ENCODE data around the gene DERA.
A peak's percentile ranks its signal among the peaks of the same experiment; 100 is the strongest.
"Not testable (repeated sequence)": the region's sequence is repeated elsewhere in the genome, so short reads cannot be mapped to it uniquely, and the experiment has no call there.

The DERA gene

DNA sequence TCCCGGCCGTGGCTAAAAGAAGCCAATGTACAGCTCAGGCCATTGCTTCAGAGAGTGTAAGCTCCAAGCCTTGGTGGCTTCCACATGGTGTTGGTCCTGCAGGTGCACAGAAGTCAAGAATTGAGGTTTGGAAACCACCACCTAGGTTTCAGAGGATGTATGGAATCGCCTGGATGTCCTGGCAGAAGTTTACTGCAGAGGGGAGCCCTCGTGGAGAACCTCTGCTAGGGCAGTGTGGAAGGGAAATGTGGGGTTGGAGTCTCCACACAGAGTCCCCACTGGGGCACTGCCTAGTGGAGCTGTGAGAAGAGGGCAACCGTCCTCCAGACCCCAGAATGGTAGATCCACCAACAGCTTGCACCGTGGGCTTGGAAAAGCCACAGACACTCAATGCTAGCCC is 103.3 kb downstream of the DERA start:
- not testable (repeated sequence) for DNase-seq

DNA sequence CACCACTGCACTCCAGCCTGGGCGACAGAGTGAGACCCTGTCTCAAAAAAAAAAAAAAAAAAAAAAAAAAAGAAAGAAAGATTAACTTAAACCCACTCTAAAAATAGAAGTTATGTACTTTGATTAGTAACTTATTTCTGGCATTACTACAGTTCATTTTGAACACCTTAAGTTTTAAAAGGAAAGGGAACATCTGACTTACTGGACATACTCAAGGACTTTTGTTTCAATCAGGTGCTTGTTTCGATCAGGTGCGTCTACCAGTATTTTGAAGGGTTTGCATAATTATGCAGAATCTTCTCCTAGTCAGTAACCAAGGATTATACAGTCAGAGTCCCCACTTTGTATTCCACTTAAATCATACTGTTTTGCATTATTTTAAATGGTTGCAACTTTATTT is 105.6 kb downstream of the DERA start:
- no peak for DNase-seq

DNA sequence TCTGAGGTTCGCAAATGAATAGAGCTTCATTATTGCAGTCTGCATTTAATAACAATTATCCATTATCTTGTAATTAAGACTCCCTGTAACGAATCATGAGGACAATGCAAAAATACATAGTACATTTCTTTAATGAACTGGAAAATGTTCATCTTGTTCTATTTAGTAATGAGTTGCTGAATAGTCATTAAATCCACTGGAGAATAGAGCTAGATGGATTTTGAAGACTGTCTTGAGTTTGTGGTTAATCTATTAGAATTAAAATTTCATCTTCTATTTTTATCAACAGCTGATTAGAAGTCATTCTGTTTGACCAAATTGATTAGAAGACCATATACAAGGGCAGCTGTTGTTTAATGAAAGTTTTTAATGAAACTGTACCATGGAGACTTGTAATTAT is 107.2 kb downstream of the DERA start:
- no peak for DNase-seq

DNA sequence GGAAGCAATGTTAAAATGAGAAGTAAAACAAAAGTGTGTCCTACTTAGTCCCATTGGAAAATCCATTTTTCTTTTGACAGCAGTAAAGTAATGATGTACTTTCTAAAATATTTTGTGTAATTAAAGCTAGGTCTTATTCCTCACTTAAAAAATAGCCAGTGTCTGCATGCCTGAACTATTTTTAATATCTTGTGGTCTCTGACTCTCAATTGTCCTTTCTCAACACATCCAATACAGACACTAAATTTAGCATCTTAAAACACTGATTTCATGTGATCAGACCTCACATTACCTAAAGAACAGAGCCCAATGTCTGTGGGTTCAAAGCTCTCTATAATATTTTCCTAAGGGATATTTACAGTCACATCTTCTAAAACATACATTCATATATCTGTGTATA is 108.0 kb downstream of the DERA start:
- no peak for DNase-seq

DNA sequence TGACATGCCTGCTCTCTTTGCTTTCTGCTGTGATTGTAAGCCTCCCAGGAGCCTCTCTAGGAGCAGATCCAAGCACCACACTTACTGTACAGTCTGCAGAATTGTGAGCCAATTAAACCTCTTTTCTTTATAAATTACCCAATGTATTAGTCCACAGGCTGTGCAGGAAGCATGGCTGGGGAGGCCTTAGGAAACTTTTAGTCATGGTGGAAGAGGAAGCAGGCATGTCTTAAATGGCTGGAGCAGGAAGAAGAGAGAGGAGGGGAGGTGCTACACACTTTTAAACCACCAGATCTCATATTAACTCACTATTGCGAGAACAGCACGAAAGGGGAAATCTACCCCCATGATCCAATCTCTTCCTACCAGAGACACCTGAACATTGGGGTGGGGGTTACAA is 108.9 kb downstream of the DERA start:
- no peak for DNase-seq

DNA sequence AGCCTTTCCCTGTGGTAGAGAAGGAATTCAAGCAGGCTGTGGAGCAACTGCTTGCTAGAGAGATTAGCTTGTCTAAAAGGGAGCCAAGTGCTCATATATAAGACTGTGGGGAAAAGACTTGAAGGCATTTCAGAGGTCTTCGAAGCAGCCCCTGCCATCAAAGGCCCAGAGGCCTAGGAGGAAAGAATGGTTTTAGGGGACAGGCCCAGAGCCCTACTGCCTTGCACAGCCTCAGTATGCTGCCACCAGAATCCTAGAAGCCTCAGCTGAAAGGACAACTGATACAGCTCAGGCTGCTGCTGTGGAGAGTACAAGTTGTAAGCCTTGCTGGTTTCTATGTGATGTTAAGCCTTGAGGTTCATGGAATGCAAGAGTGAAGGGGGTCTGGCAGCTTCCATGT is 109.9 kb downstream of the DERA start:
- no peak for DNase-seq

DNA sequence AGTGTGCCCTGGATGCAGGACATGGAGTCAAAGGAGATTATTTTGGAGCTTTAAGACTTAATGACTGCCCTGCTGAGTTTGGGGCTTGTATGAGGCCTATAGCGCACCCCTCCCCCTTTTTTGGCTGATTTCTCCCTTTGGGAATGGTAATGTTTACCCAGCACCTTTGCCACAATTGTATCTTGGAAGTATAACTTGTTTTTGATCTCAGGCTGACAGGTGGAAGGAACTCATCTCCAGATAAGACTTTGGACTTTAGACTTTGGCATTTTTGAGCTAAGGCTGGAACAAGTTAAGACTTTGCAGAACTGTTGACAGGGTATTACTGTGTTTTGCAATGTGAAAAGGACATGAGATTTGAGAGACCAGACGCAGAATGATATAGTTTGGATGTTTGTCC is 110.5 kb downstream of the DERA start:
- DNase-seq: no peak

DNA sequence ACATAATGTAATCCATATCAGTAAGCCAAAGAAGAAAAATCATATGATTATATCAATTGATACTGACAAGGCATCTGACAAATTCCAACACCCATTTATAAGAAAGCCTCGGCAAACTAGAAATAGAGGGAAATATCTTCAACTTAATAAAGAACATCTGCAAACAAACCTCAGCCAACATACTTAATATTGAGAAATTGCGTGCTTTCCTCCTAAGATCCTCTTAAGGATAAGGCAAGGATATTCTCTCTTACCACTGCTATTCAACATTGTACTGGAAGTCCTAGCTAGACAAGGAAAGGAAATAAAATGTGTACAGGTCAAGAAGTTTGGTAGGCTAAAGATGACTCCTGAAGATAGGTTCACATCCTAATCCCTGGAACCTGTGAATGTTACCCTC is 115.9 kb downstream of the DERA start:
- DNase-seq: no peak

DNA sequence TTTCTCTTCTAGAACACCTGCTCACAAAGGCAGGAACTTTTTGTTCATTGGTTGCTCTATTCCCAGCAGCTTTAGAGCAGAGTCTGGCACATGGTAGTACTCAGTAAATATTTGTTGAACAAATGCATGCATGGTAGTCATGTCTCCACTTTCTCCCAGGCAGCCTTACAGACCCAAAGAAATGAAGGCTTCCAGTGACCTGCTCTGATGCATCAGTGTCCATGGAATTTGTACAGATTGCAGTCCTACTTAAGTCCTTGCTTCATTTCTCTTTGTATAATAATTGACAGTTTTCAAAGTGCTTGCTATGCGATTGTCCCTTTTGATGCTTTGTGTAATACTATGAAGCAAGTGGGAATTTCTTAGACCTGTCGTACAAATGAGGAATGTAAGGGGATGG is 119.6 kb downstream of the DERA start:
- DNase-seq: no peak

DNA sequence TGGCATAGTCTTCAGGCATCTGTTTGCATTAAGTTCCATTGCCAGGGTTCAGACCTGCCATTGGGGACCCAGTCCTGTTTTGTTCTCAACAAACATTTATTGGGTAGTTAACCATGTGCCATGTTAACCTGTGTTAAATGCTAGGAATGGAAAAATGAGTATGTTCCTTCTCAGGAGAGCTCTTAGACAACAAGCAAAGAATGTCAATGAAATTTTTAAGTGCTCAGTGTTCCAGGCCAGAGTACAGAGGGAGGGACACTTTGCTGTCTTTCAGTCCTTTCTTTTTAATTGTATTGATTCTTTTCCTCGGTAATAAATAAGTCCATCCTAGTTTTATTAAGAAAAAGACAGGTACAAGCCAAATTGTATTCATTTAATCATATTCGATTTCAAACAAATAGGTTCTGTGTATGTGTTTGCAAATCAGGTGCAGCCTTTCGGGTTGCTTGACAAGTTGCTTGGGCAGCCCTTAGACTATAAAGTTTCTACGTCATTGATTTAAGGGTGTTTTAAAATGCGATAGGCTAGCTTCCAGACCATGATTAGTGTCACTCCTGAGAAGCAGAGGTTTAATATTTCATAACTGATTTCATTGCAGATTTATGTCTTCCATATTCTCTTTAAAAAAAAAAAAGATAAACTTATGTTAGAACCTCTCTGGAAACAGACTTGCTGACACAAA is 123.1 kb downstream of the DERA start:
- no peak for DNase-seq

DNA sequence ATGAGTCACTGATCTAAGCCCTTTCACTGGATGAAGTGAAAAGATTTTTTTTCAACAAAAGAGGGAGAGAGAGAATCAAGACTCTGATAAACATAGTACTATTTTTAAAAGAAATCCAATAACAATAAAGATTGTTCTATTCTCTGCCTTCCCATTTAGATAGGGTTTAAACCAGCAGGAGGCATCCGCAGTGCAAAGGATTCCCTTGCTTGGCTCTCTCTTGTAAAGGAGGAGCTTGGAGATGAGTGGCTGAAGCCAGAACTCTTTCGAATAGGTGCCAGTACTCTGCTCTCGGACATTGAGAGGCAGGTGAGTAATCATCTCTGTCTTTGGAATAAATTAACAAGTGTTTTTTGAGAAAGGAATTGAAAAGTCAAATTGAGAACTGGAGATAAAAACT is 124.9 kb downstream of the DERA start:
- DNase-seq: no peak

DNA sequence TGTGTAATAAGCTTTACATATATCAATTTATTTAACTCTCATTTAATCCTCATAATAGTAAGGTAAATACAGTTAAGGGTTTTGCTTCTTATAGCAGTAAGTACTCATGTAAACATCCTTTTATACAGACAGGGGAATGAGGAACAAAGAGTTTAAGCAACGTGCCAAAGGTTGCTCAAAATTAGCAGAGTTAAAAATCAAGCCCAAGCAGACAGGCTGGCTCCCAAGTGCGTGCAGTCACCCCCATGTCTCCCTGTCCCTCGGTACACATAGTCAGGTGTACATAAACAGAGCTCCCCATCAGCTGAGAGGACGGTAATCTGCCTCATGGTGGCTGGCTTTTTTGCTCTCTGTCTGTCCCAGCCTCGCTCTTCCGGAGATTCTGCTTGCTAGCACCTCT is 126.4 kb downstream of the DERA start:
- no peak for DNase-seq

DNA sequence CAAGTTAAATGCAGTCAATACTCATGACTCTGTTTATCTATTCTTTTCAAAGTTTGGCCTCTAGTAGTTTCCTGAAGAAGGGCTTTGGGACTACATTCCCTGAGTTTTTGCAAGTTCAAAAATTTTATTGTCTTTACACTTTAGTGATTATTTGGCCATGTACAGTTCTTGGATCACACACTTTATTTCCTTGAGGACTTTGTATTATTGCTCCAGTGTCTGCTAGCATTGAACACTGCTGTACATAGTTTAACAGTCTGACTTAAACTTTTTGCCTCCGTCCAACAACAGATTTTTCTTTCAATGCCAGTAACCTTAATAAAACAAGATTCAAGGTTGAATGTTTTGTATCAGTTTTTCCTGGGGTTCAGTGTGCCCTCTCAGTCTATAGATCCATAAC is 132.3 kb downstream of the DERA start:
- DNase-seq: no peak

DNA sequence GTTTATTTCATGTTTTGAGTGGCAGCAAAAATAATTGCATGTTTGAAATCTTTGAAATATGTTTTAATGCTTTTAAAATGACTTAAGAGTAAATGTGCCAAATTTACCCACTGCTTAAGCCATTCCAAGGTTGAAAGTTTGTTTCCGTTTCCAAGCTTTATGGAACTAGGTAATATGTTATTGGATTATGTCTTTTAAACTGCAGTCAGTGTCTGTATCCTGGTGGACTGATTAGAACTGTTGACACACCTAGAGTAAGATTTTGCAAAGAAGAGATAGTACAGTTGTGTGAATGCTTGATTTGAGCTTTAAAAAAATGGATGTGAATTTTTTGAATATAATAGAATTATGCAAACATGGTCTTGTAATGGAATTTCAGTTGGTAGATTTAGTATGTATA is 135.1 kb downstream of the DERA start:
- DNase-seq: no peak

DNA sequence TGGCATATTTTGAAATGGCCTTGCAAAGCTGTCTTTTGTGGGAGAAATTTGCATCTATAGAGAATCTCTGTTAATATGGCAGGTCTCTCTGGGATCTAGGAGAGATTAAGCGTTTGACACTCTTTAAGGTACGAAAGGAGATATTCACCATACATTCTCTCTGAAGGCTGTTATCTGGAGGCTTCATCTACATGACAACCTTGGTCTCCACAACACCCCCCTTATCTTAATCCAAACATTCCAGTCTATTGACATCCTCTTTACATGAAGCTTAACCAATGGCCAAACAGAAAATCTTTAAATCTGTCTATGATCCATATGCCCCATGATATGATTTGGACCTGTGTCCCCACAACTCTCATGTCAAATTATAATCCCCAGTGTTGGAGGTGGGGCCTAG is 137.4 kb downstream of the DERA start:
- no peak for DNase-seq

DNA sequence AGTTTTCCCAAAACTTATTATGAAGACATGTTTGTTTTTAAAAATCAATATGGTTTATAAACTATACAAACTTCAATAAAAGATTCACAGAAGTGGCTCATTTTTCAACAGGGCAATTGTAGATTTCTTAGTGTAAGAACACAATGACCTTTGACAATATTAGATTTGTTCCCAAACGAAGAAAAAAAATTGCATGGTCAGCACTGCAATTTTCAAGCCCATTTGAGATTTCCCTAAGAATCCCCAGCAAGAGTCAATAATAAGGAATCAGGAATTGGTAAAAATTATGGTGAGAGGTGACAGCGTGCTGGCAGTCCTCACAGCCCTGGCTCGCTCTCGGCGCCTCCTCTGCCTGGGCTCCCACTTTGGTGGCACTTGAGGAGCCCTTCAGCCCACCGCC is 145.8 kb downstream of the DERA start:
- no peak for DNase-seq

DNA sequence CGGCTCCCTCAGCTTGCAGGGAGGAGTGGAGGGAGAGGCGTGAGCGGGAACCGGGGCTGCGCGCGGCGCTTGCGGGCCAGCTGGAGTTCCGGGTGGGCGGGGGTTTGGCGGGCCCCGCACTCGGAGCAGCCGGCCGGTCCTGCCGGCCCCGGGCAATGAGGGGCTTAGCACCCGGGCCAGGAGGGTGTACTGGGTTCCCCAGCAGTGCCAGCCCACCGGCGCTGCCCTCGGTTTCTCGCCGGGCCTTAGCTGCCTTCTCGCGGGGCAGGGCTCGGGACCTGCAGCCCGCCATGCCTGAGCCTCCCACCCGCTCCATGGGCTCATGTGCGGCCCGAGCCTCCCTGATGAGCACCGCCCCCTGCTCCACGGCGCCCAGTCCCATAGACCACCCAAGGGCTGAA is 146.2 kb downstream of the DERA start:
- DNase-seq: not testable (repeated sequence)

DNA sequence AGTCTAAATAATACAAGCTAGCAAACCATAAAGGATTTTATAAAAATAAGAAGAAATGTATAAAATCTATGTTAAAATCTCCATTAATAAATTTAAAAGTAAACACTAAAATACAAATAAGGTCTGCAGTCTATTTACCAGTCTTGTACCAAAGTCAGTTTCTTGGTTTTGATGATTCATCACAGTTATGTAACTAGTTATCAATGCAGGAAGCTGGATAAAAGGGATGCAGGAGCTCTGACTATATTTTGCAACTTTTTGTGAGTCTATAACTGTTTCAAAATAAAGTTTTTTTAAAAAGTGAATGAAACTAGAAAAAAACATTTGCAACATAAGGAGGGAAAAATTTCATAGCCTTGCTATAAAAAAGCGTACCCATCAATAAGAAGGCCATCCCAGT is 151.5 kb downstream of the DERA start:
- peak; percentile 43 for DNase-seq

DNA sequence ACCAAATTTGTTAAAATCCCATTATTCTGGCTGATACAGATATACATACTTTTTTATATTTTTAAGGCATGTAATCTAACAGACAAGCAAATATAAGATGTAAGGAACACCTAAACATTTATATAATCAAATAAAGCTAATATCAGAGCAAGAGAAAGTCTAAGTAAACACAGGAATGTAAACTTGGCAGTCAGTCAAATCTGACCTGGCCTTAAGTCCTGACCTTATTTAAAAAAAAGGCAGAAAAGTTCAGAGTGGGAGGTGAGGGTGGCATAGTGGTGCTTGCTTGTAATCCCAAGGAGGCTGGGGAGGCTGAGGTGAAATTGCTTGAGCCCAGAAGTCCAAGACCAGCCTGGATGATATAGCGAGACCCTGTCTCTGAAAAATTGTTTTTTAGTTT is 152.6 kb downstream of the DERA start:
- no peak for DNase-seq

DNA sequence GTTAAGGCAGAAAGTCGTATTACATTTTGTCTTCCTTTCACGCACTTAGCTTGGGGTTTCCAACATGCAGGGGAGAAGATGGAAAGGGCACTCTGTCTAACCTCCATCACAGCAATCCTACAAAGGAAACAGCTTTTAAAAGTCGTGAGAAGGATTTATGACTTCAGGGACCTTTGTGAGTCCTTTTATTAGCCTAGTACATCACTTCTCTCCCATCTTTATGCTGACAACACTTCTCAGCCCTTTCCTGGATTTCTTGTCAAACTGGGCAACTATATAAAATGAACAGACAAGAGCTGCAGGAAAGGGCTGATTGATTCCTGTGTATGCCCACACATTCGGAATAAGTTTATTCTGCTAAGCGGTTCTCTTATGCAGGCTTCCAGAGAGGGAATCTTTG is 159.0 kb downstream of the DERA start:
- no peak for DNase-seq

DNA sequence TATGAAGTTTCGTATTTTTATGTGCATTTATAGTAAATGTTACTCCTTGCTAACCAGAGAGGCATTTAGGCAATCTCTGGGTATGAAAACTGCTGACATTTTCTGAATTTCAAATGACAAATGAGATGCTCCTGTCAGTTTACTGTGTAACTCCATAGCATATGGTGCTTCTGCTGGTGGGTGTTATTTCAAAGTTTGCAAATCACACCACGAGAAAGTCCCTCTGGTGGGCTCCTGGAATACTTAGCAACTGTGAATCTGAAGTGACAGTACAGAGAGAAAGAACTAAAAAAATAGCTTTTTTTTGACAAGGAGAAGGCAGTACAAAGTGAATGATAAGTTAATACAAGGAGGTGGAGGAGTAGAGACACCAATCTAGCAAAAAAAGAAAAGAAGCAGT is 161.5 kb downstream of the DERA start:
- DNase-seq: no peak

DNA sequence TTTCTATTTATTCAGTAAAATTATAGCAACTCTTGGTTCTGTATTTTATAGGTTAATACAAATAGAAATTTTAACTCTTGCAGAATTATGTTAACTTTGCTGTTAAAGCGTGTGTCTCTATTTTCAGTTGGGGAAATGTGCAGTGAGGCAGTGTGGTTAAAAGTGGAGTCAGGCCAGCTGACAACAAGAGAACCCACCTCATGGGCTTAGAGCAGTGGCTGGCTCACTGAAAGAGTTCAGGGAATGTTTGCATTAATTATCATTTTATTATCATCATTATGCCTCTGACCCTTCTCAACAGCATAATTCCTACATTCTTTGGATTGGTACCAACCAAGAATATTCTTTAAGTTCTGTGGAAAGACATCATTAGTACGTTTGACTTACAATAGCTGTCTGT is 163.8 kb downstream of the DERA start:
- no peak for DNase-seq

DNA sequence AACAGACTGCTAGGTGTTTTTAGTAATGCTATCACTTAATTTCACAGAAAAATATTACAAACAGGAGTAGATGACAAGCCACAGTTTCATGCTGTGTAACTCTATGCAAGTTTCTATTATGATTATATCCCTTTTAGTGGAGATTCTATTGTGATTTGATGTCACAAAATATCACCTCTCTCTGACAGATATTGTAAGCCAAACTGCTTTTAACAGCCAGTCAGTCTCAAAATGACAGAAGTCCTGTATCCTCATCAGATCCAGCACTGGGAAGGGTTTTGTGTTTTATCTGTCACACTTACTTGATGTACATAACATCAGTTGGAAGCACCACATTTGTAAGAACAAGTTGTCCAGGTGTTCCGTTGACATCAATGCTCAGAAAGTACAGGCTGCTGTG is 164.8 kb downstream of the DERA start:
- no peak for DNase-seq

DNA sequence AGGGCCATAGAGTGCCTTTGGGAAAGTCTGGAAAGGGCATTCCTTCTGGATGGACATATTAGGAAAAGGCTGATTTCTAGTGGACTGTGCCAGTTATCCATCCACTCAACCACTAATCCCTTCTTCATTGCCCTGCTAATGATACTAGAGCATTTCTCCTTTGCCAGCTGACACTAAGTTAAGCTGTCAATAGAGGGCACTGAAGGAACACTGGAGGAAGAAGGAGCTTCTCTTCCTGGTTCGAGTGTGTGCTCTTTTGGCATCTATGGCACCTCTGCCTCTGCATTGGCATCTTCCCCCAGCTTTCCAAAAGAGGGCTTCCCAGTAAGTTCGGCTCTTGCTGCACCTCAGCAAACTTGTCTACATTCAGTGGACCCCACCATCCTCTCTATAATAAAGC is 165.4 kb downstream of the DERA start:
- peak; percentile 40 for DNase-seq

DNA sequence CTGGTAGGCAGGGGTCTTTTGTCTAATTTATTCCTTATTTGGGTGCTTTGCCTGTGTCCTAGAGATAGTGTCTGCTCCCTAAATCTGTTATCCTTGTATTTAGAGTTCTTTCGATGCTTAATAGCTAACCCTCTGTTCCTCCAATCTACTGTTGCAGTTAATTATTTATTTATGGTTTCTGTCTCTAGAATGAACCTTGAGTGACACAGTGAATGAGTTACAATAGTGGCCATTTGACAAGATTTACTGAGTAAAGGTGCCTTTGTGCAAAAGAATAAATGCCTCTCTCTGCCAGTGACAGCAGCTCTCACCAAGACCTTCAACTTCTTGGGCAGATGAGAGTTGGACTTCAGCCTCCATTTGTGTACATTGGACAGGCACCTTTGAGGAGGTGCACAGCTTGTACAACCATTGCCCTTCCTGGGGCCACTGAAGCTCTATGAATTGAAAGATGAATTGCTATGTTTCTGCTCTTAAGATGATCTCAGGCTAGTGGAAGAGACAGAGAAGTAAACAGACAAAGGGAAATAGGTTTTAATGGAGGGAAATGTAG is 165.9 kb downstream of the DERA start:
- DNase-seq: no peak

DNA sequence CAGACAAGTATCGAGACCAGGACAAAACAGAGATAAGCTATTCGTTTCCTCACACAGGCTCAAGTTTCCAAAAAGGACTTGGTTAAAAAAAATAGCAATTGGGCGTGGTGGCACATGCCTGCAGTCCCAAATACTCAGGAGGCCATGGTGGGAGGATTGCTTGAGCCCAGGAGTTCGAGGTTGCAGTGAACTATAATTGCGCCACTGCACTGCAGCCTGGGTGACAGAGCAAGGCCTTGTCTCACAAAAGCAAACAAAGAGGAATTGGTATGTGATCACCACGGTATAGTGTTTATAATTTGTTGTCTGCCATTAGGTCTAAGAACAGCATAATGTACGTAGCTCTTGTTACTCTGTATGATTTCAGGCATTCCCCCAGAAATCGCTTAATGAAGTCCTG is 175.3 kb downstream of the DERA start:
- DNase-seq: no peak

All from HCEC 1CT (cell line).